WERI-Rb-1 (cell line): ENCODE measurements around the gene RFFL.

Experiments used
- DNase-seq: peaks from one replicate; pipeline ENCODE4 v3.0.0-alpha.2; 2020
- H3K27ac ChIP-seq: fragments of 250-450 bp; sonication (Bioruptor Pico); 2 replicates; pipeline ENCODE4 v1.5.1; 2020; ENCODE audit warnings: mild to moderate bottlenecking, moderate library complexity
- H3K27me3 ChIP-seq: fragments of 250-450 bp; sonication (Bioruptor Pico); 2 replicates; pipeline ENCODE4 v1.5.1; 2021; ENCODE audit warnings: mild to moderate bottlenecking, low read depth, moderate library complexity; ENCODE audit not compliant: insufficient read depth, severe bottlenecking
- H3K36me3 ChIP-seq: fragments of 250-450 bp; sonication (Bioruptor Pico); 2 replicates; pipeline ENCODE4 v1.5.1; 2020; ENCODE audit warnings: mild to moderate bottlenecking, moderate library complexity
- H3K4me3 ChIP-seq: 2 replicates; pipeline ENCODE4 v1.5.1; 2011; ENCODE audit warnings: low read depth, mild to moderate bottlenecking, control low read depth, low read length
- H3K9me3 ChIP-seq: fragments of 250-450 bp; sonication (Bioruptor Pico); 2 replicates; pipeline ENCODE4 v1.5.1; 2021; ENCODE audit warnings: mild to moderate bottlenecking, moderate library complexity; ENCODE audit not compliant: severe bottlenecking
- CTCF ChIP-seq: IDR thresholded peaks from 2 replicates; pipeline ENCODE4 v1.5.1; 2011; ENCODE audit warnings: low read depth, mild to moderate bottlenecking, control low read depth, inconsistent platforms, low read length

RFFL gene

GRCh38 chr17:35057332-35057915, 6.1 kb downstream of the RFFL start:
- no peak for DNase-seq
- Histone ChIP-seq H3K27me3 (no peaks in the 10 kb centered on the region), H3K27ac (no peak overlapping the region), H3K36me3 (no peaks in the 10 kb centered on the region), H3K9me3 (no peaks in the 10 kb centered on the region), H3K4me3 (no peak overlapping the region)
- TF ChIP-seq CTCF = no peak

GRCh38 chr17:35056013-35056412, 7.5 kb downstream of the RFFL start:
- no peaks in the 10 kb centered on the region for H3K9me3 ChIP-seq
- no peaks in the 10 kb centered on the region for H3K36me3 ChIP-seq
- no peak overlapping the region for H3K27ac ChIP-seq
- no peak for DNase-seq
- no peaks in the 10 kb centered on the region for H3K27me3 ChIP-seq
- no peak for TF ChIP-seq CTCF
- no peak overlapping the region for H3K4me3 ChIP-seq

- no peak for TF ChIP-seq CTCF
- no peaks in the 10 kb centered on the region for H3K9me3 ChIP-seq
- no peak for DNase-seq
- no peaks in the 10 kb centered on the region for H3K27me3 ChIP-seq
- no peaks in the 10 kb centered on the region for H3K36me3 ChIP-seq
- H3K27ac ChIP-seq = no peak overlapping the region
- H3K4me3 ChIP-seq = no peak overlapping the region
These were observed 10.3 kb downstream of the RFFL start for GRCh38 chr17:35053204-35053603.

- no peak overlapping the region for H3K27ac ChIP-seq
These were observed 10.7 kb downstream of the RFFL start for GRCh38 chr17:35052780-35053179.

GRCh38 chr17:35052241-35052610, 11.3 kb downstream of the RFFL start:
- H3K4me3 ChIP-seq = no peak overlapping the region
- no peak for TF ChIP-seq CTCF
- no peaks in the 10 kb centered on the region for H3K36me3 ChIP-seq
- no peaks in the 10 kb centered on the region for H3K27me3 ChIP-seq
- no peak for DNase-seq
- H3K9me3 ChIP-seq = no peaks in the 10 kb centered on the region
- no peak overlapping the region for H3K27ac ChIP-seq

More at GRCh38 chr17:35052780-35053179, 10.7 kb downstream of the RFFL start:
- Histone ChIP-seq H3K36me3 (no peaks in the 10 kb centered on the region), H3K4me3 (no peak overlapping the region), H3K27me3 (no peaks in the 10 kb centered on the region), H3K9me3 (no peaks in the 10 kb centered on the region)
- no peak for DNase-seq
- TF ChIP-seq CTCF = no peak

GRCh38 chr17:35051579-35052240, 11.8 kb downstream of the RFFL start:
- DNase-seq = no peak
- no peak overlapping the region for H3K4me3 ChIP-seq
- TF ChIP-seq CTCF = no peak
- no peaks in the 10 kb centered on the region for H3K36me3 ChIP-seq
- H3K27me3 ChIP-seq = no peaks in the 10 kb centered on the region
- H3K27ac ChIP-seq = no peak overlapping the region
- H3K9me3 ChIP-seq = no peaks in the 10 kb centered on the region
